ENCODE measurements around the gene RPL9. TPM values are rescaled to one million over a fixed set of nuclear protein-coding genes. Genes with fewer than 3 reads are reported as not detected.

The RPL9 gene
- total and polyA plus RNA-seq, 2 of the 13 experiments (the other 11 are each of a cell fraction or from before 2014, with no cell fraction given), result 993 to 2,148 TPM

DNA sequence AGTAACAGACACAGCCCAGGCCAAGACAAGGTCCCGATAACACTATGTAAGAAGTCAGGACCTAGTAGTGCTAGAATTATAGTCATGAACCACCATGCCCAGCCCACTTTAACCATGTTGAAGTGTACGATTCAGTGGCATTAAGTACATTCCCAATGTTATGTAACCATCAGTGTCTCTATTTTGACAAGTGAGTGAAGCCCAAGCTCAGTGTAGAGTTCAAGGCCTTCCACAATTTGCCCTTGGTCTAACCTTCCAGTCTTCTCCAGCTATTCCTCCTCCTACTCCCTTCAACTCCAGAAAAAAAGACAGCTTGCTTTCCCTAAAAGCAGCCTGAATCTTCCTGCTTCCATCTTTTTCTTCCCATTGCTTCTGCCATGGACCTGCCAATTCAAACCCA is 31.6 kb upstream of the RPL9 start (continued):
- TF ChIP-seq, protein P1, sequence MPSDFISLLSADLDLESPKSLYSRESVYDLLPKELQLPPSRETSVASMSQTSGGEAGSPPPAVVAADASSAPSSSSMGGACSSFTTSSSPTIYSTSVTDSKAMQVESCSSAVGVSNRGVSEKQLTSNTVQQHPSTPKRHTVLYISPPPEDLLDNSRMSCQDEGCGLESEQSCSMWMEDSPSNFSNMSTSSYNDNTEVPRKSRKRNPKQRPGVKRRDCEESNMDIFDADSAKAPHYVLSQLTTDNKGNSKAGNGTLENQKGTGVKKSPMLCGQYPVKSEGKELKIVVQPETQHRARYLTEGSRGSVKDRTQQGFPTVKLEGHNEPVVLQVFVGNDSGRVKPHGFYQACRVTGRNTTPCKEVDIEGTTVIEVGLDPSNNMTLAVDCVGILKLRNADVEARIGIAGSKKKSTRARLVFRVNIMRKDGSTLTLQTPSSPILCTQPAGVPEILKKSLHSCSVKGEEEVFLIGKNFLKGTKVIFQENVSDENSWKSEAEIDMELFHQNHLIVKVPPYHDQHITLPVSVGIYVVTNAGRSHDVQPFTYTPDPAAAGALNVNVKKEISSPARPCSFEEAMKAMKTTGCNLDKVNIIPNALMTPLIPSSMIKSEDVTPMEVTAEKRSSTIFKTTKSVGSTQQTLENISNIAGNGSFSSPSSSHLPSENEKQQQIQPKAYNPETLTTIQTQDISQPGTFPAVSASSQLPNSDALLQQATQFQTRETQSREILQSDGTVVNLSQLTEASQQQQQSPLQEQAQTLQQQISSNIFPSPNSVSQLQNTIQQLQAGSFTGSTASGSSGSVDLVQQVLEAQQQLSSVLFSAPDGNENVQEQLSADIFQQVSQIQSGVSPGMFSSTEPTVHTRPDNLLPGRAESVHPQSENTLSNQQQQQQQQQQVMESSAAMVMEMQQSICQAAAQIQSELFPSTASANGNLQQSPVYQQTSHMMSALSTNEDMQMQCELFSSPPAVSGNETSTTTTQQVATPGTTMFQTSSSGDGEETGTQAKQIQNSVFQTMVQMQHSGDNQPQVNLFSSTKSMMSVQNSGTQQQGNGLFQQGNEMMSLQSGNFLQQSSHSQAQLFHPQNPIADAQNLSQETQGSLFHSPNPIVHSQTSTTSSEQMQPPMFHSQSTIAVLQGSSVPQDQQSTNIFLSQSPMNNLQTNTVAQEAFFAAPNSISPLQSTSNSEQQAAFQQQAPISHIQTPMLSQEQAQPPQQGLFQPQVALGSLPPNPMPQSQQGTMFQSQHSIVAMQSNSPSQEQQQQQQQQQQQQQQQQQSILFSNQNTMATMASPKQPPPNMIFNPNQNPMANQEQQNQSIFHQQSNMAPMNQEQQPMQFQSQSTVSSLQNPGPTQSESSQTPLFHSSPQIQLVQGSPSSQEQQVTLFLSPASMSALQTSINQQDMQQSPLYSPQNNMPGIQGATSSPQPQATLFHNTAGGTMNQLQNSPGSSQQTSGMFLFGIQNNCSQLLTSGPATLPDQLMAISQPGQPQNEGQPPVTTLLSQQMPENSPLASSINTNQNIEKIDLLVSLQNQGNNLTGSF (CRISPR knock-in tag; IDR thresholded peaks at IDR 0.05), result no peak
- TF ChIP-seq JUND (CRISPR knock-in tag; IDR thresholded peaks at IDR 0.05) (no peak), THAP9 (CRISPR knock-in tag; IDR thresholded peaks at IDR 0.05; ENCODE audit: borderline replicate concordance) (no peak), YEATS4 (CRISPR knock-in tag; IDR thresholded peaks at IDR 0.05; ENCODE audit: borderline replicate concordance) (no peak), ZNF292 (CRISPR knock-in tag; IDR thresholded peaks at IDR 0.05; ENCODE audit: borderline replicate concordance, low read depth) (no peak), ZBTB8A (CRISPR knock-in tag; IDR thresholded peaks at IDR 0.05; ENCODE audit: borderline replicate concordance, low read depth) (no peak), ZNF792 (CRISPR knock-in tag; IDR thresholded peaks at IDR 0.05) (no peak), PPARG (CRISPR knock-in tag; conservative IDR thresholded peaks at IDR 0.05) (no peak), GABPA (IDR thresholded peaks at IDR 0.05; ENCODE audit: low read depth, low read length) (no peak), GABPA (CRISPR knock-in tag; IDR thresholded peaks at IDR 0.05; ENCODE audit: low read depth) (no peak), ESRRA (CRISPR knock-in tag; IDR thresholded peaks at IDR 0.05; ENCODE audit: low read depth) (peak; percentile 83), RARA (CRISPR knock-in tag; IDR thresholded peaks at IDR 0.05) (peak; percentile 64), PHB2 (IDR thresholded peaks at IDR 0.05; ENCODE audit: partially characterized antibody) (no peak), NR2C2 (CRISPR knock-in tag; IDR thresholded peaks at IDR 0.05; ENCODE audit: borderline replicate concordance) (no peak), HNF4A (CRISPR knock-in tag; IDR thresholded peaks at IDR 0.05) (0 out of 2 replicates have a peak, but pooled peaks have one; percentile 14), HOXA9 (CRISPR knock-in tag; IDR thresholded peaks at IDR 0.05; ENCODE audit: borderline replicate concordance) (no peak)

Data from HepG2 (cell line).